Neutrophil (primary cell): ENCODE results near the gene OBSCN.
"Not testable (repeated sequence)": the region's sequence is repeated elsewhere in the genome, so short reads cannot be mapped to it uniquely, and the experiment has no call there.

Experiments
- H3K27ac ChIP-seq: fragments of 200-600 bp; sonication (generic); 2 replicates; pipeline ENCODE4 v1.5.1; 2016; ENCODE audit warnings: mild to moderate bottlenecking, moderate library complexity
- H3K27me3 ChIP-seq: fragments of 200-600 bp; sonication (generic); 2 replicates; pipeline ENCODE4 v1.6.0; 2016; ENCODE audit warnings: mild to moderate bottlenecking
- H3K36me3 ChIP-seq: fragments of 200-600 bp; sonication (generic); 2 replicates; pipeline ENCODE4 v1.5.1; 2017
- H3K4me1 ChIP-seq, 2 experiments: fragments of 200-600 bp in 1 of 2; sonication (generic) in 1 of 2; 1 replicate in 1 of 2; 2 replicates in 1 of 2; pipeline versions ENCODE4 v1.5.1 to v1.6.1; 2013 to 2016; ENCODE audit warnings: low read depth in 1 of 2, low read length in 1 of 2, mild to moderate bottlenecking in 1 of 2, moderate library complexity in 1 of 2; ENCODE audit not compliant: control insufficient read depth in 1 of 2, insufficient read depth in 1 of 2
- H3K4me3 ChIP-seq, 2 experiments: fragments of 200-600 bp in 1 of 2; sonication (generic) in 1 of 2; 1 replicate in 1 of 2; 2 replicates in 1 of 2; pipeline ENCODE4 v1.5.1; 2013 to 2016; ENCODE audit warnings: low read depth in 1 of 2, low read length in 1 of 2, mild to moderate bottlenecking in 1 of 2, moderate library complexity in 1 of 2
- H3K9me3 ChIP-seq: fragments of 200-600 bp; sonication (generic); 2 replicates; pipeline ENCODE4 v1.5.1; 2016
- CTCF ChIP-seq: fragments of 200-600 bp; sonication (generic); IDR thresholded peaks from 2 replicates; pipeline ENCODE4 v1.5.1; 2016; ENCODE audit warnings: antibody characterized with exemption

Gene OBSCN

GRCh38 chr1:228219962-228220780 is 12.3 kb downstream of the OBSCN start:
- no peak overlapping the region for H3K27ac ChIP-seq
- no peaks in the 10 kb centered on the region for H3K9me3 ChIP-seq
- H3K4me1 ChIP-seq, result no peaks in the 10 kb centered on the region
- no peaks in the 10 kb centered on the region for H3K36me3 ChIP-seq
- H3K4me3 ChIP-seq, result no peak overlapping the region
- H3K27me3 ChIP-seq, result peaks cover under 1% of the 10 kb centered on the region
- TF ChIP-seq CTCF, result no peak

DNA sequence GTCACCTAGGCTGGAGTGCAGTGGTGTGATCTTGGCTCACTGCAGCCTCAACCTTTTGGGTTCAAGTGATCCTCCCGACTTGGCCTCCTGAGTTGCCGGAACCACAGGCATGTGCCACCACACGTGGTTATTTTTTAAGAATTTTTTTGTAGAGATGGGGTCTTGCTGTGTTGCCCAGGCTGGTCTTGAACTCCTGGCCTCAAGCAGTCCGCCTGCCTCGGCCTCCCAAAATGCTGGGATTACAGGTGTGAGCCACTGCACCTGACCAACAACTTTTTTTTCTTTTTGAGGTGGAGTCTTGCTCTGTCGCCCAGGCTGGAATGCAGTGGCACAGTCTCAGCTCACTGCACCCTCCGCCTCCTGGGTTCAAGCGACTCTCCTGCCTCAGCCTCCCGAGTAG is 13.3 kb downstream of the OBSCN start:
- not testable (repeated sequence) for H3K27me3 ChIP-seq, H3K4me3 ChIP-seq, H3K9me3 ChIP-seq, H3K4me1 ChIP-seq, H3K27ac ChIP-seq, H3K36me3 ChIP-seq

DNA sequence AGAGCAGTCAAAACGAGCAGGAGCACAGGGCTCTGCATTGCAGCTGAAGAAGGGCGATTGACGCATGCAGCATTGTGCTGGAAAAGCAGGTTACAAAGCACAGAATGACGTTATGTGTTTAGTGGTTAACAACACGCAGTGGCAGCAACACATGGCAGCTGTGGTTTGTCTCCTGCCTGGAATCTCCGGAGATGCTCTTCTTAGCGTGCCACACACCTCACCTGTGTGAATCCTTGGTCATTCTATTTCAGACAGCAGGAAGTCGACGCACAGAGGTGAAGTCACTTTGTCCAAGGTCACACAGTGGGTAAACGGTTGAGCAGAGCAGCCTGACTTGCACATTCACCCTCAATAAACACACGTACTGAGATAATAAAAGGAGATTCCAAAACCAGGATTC is 14.7 kb downstream of the OBSCN start:
- no peaks in the 10 kb centered on the region for H3K9me3 ChIP-seq
- no peak overlapping the region for H3K27ac ChIP-seq
- H3K27me3 ChIP-seq, result no peaks in the 10 kb centered on the region
- no peaks in the 10 kb centered on the region for H3K36me3 ChIP-seq
- H3K4me1 ChIP-seq, result no peaks in the 10 kb centered on the region
- no peak overlapping the region for H3K4me3 ChIP-seq
- no peak for TF ChIP-seq CTCF

DNA sequence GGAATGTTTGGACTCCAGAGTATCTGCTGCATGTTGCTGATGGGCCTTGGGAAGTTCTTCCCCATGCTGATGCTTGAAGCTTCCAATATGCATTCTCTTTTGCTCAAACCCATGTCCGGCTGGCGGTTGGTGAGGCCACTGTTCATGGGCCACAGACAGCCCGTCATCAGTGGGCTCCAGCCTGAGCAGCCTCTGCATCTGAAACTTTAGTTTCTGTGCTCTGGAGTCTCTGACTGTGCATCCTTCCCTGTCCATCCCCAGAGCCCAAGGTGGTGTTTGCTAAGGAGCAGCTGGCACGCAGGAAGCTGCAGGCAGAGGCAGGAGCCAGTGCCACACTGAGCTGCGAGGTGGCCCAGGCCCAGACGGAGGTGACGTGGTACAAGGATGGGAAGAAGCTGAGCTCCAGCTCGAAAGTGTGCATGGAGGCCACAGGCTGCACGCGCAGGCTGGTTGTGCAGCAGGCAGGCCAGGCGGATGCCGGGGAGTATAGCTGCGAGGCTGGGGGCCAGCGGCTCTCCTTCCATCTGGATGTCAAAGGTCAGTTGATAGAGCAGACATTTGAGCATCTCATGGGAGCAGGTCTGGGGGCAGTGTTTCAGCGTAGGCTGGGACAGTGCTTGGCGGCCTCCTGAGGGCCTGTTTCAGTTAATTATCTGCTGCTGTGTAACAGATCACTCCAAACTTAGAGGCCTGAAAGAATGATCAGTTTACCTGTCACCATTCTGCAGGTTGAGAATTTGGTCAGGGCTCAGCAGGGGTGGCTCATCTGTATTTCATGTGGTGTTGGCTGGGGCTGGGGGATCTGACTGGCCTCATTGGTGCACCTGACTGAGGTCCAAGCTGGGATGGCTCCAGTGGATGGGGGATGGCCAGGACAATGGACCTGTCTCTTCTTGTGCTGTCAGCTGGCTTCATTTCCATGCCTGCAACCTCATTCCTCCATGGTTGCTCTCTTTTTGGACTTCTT is 16.6 kb downstream of the OBSCN start:
- no peak for TF ChIP-seq CTCF
- Histone ChIP-seq H3K27ac (no peak overlapping the region), H3K4me1 (no peaks in the 10 kb centered on the region), H3K27me3 (no peaks in the 10 kb centered on the region), H3K9me3 (no peaks in the 10 kb centered on the region), H3K4me3 (no peak overlapping the region), H3K36me3 (no peaks in the 10 kb centered on the region)

- no peaks in the 10 kb centered on the region for H3K9me3 ChIP-seq
- no peaks in the 10 kb centered on the region for H3K4me1 ChIP-seq
- H3K4me3 ChIP-seq, result no peak overlapping the region
- H3K36me3 ChIP-seq, result no peaks in the 10 kb centered on the region
- no peak for TF ChIP-seq CTCF
- no peak overlapping the region for H3K27ac ChIP-seq
- H3K27me3 ChIP-seq, result no peaks in the 10 kb centered on the region
Observed at GRCh38 chr1:228225165-228225710, 17.4 kb downstream of the OBSCN start.
